HG02885 (cell line): ENCODE results near the gene NELL1.

Experiments used
- ATAC-seq: cut with Tn5 transposase; IDR thresholded peaks from one replicate; pipeline ENCODE4 v1.9.1; 2021; ENCODE audit warnings: mild to moderate bottlenecking; ENCODE audit not compliant: unreplicated experiment, poor library complexity

Gene NELL1

GRCh38 chr11:21514316-21514715, 844.9 kb downstream of the NELL1 start:
- ATAC-seq = no peak

DNA sequence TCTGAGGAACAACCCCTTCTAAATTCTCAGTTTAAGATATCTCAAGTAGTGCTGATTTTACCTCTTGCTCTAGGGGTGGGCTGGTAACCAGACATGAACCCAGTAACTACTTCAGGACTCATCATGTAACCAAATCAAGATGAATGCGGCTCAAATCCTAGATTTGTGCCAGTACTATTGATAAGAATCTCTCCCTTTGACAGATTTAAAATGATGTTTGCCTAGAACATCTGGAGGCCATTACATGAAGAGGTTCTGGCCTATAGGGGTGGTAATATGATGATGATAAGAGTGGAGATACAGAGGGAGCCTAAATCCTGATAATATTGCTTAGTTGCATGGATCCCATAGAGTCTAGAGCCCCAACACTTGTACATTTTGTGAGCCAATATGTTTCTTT, 850.9 kb downstream of the NELL1 start:
- ATAC-seq = no peak

- no peak for ATAC-seq
Observed at GRCh38 chr11:21529187-21529586, 859.8 kb downstream of the NELL1 start.

DNA sequence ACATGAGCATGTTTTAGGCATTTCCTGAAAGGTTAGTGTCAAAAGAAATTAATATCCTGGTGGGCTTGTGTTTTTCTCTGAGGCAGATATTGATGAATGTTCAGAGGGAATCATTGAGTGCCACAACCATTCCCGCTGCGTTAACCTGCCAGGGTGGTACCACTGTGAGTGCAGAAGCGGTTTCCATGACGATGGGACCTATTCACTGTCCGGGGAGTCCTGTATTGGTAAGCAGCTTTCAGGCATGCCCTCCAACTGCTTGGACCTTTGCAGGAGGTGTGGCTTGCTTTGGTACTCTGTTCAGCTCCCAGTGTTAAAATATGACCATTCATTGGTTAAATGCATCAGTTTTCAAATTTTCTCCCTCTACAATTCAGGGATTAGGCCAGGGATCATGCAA, 864.9 kb downstream of the NELL1 start:
- ATAC-seq = no peak

DNA sequence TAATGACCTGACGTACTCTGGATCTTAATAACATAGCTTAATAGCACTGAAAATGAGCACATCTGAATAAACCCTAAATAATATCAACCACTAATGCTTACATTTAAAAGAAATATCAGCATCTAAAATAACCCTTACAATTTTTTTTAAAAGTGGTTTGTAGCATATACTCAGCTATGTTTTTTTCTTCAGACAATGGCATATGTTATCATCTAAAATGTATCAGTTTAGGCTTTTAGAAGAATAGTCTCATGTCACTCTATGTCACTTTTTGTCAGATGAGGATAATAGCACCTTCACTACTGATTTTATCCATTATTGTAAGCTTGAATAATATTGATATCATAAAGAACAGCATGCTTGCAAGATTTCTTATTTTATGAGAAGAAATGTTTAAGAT, 868.6 kb downstream of the NELL1 start:
- ATAC-seq = no peak

- no peak for ATAC-seq
Observed at GRCh38 chr11:21541187-21541751, 871.9 kb downstream of the NELL1 start.

GRCh38 chr11:21543901-21544300, 874.5 kb downstream of the NELL1 start:
- ATAC-seq = no peak

- ATAC-seq = no peak
Observed at GRCh38 chr11:21545699-21546098, 876.3 kb downstream of the NELL1 start.

DNA sequence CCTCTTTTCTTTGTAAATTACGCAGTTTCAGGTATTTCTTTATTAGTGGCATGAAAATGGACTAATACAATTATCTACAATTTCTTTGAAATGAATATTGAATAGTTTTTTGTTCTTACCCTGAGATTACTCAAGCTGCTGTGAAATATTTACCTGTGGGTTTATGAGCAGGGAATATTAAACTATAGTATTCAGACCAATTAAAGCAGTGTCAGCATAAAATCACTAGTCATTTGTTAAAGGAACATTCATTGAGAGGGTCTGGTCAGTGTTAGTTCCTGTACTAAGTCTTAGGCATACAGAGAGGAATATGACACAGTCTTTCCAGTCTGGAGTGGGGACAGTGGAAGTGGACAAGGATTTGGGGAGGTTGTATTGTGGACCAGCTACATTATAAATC, 877.3 kb downstream of the NELL1 start:
- ATAC-seq = no peak

- no peak for ATAC-seq
Observed at GRCh38 chr11:21552911-21553310, 883.5 kb downstream of the NELL1 start.

DNA sequence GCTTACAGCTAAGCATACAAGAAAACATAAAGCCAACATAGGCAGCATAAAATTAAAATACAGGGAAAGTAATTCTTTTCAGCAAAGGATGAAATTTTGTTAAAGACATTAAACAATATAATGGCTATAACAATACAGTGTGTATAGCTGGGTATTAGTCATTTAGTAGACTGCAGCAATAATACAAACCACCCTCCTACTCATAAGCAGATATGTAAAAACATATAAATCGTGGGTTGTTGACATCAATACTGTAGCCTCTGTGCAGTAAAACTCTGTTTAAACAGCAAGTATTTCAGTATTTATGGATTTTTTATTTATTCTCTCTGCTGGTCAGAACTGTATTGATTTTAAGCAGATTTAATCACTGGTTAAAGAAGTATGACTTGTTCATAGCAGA, 884.4 kb downstream of the NELL1 start:
- no peak for ATAC-seq

GRCh38 chr11:21554284-21554683, 884.9 kb downstream of the NELL1 start:
- no peak for ATAC-seq

GRCh38 chr11:21556926-21557325, 887.5 kb downstream of the NELL1 start:
- no peak for ATAC-seq

- ATAC-seq = no peak
Observed at GRCh38 chr11:21560466-21560975, 891.1 kb downstream of the NELL1 start.

- ATAC-seq = no peak
Observed at GRCh38 chr11:21561581-21561980, 892.2 kb downstream of the NELL1 start.

- ATAC-seq = no peak
Observed at GRCh38 chr11:21564095-21564494, 894.7 kb downstream of the NELL1 start.

DNA sequence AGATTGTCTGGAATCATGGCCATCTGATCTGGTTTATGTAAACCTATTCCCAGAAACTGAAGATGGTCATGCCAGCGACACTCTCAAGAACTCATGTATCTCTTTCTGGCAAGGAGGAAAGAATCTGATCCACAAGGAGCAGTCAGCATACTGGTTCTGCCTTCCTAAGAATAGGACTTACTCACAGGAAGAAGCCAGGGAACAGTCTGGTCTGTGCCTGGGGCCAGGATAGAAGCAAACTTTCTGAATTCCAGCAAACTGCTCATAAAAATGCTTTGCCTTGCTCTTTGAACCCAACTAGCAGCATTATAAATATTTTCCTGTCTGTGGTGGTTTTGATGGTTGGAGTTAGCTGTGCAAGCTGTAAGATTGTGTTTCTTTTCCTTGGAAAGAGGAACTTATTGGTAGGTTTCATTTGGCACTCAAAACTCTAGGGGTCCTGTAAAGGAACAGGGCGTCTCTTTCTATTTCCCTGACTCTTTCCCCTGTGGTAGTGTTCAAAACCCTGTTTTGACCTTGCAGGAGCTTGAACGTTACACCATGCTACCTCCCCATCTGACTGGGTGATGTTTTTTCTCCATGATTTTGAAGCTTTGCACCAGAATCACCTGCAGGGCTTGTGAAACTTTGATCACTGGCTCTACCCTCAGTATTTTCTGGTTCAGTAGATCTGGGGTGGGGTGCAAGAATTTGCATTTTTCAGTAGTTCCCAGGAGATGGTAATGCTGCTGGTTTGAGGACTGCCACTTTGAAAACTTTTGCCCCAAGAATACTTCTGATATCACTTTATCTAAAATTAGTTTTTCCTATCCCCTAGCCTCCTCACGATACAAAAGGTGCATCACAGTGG, 895.7 kb downstream of the NELL1 start:
- no peak for ATAC-seq

DNA sequence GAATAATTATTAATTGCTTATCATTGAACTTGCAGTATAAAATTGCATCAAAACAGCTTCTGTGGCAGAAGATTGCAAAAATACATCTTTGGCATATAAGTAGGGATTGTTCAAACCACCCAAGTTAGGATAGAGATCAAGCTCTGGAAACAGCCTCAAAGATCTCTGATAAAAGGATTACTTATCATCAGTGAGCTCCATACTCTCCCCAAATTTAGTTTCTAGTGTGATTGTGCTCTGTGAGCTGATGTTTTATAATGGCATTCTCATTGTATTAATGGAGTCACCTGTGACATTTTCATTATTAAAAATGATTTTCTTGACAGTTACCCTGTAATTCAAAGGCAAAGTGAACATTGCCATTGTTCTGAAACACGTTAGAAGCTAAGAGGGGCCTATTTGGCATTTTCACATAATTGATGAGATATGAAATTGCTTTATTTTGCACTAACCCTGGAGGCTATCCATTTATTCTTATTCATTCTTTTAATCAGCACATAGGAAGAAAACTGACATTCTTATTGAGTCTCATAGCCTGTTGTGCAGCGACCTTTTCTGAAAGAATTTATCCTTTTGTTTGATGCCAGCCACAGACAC, 897.2 kb downstream of the NELL1 start:
- no peak for ATAC-seq

DNA sequence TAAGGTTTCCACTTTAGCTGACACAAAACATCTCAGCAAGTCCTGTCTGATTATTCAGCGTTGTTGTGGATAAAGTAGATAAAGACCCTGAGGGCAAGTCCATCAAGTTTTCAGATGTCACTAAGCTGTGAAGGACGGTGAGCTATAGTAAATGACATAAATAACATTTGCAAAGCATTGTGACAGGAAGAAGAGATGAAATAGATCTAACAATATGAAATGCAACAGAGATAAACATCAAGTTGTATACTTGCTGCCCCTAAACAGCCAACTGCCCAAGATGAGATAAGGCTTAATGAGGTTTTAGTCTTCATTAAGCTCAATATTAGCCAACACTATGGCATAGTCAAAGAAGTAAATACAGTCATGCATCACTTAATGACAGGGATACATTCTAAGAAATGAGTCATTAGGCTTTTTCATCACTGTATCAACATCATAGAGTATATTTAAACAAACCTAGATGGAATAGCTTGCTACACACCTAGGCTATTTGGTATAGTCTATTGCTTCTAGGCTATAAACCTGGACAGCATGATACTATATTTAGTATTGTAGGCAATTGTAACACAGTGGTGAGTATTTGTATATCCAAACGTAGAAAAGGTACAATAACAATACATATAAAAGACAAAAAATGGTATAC, 898.4 kb downstream of the NELL1 start:
- ATAC-seq = no peak

- ATAC-seq = no peak
Observed at GRCh38 chr11:21572210-21572609, 902.8 kb downstream of the NELL1 start.

DNA sequence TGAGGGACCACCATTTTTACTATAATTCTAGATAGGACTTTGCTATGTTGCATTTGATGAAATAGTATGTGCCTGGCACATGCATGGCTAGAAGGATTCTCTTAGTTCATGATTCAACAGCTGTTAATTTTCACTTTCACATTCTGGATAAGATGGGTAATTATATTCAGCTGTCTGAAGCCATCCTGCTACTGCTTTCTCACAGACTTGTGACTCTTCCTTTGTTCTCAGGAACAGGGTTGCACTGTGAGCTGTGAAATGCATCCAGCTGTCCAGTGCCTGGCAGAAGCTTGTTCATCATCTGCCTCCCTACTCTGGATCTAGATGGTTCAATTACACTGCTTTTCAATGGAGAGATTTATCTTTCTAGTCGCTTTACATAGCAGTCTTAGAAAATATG, 913.4 kb downstream of the NELL1 start:
- no peak for ATAC-seq
